GM18951 (cell line): Measurements from ENCODE around the gene ITGB3BP.
"Not testable (repeated sequence)": the region's sequence is repeated elsewhere in the genome, so short reads cannot be mapped to it uniquely, and the experiment has no call there.

ENCODE experiments used
- POLR2A ChIP-seq: IDR thresholded peaks from 4 replicates; pipeline ENCODE4 v1.6.1; 2011; ENCODE audit warnings: mild to moderate bottlenecking; ENCODE audit not compliant: insufficient read length, insufficient read depth; ENCODE audit errors: extremely low read depth
- in situ Hi-C: fragments of 300-500 bp; cut with MboI; formaldehyde crosslinking; loops from one replicate; pipeline ENCODE4 v1.12.0; 2022; ENCODE audit warnings: low sequenced_read_pairs, mixed read lengths, inconsistent platforms; ENCODE audit not compliant: unreplicated experiment

The ITGB3BP gene

GRCh38 chr1:63475761-63476160 lies 47.3 kb downstream of the ITGB3BP start:
- in situ Hi-C loops = no loop called here
- TF ChIP-seq POLR2A = no peak

- in situ Hi-C loops = not testable (repeated sequence)
Observed at GRCh38 chr1:63468683-63469082, 54.3 kb downstream of the ITGB3BP start.

GRCh38 chr1:63466759-63467158 lies 56.3 kb downstream of the ITGB3BP start:
- TF ChIP-seq POLR2A = no peak
- in situ Hi-C loops = no loop called here

GRCh38 chr1:63466181-63466580 lies 56.8 kb downstream of the ITGB3BP start:
- no peak for TF ChIP-seq POLR2A
- in situ Hi-C loops = no loop called here

GRCh38 chr1:63463248-63463647 lies 59.8 kb downstream of the ITGB3BP start:
- no peak for TF ChIP-seq POLR2A
- in situ Hi-C loops = no loop called here

GRCh38 chr1:63461661-63462230 lies 61.3 kb downstream of the ITGB3BP start:
- TF ChIP-seq POLR2A = no peak
- in situ Hi-C loops = no loop called here

- TF ChIP-seq POLR2A = no peak
- in situ Hi-C loops = no loop called here
Observed at GRCh38 chr1:63458750-63459149, 64.3 kb downstream of the ITGB3BP start.

GRCh38 chr1:63454269-63454668 lies 68.8 kb downstream of the ITGB3BP start:
- TF ChIP-seq POLR2A = no peak
- in situ Hi-C loops = no loop called here

- no peak for TF ChIP-seq POLR2A
- in situ Hi-C loops = no loop called here
Observed at GRCh38 chr1:63453232-63453631, 69.8 kb downstream of the ITGB3BP start.

GRCh38 chr1:63450416-63450815 lies 72.6 kb downstream of the ITGB3BP start:
- no peak for TF ChIP-seq POLR2A
- in situ Hi-C loops = no loop called here

GRCh38 chr1:63448731-63449246 lies 74.2 kb downstream of the ITGB3BP start:
- TF ChIP-seq POLR2A = no peak
- in situ Hi-C loops = no loop called here

- in situ Hi-C loops = no loop called here
- no peak for TF ChIP-seq POLR2A
Observed at GRCh38 chr1:63442141-63442475, 80.9 kb downstream of the ITGB3BP start.

GRCh38 chr1:63435161-63435560 lies 87.9 kb downstream of the ITGB3BP start:
- TF ChIP-seq POLR2A = no peak
- in situ Hi-C loops = no loop called here

GRCh38 chr1:63429281-63429680 lies 93.7 kb downstream of the ITGB3BP start:
- no peak for TF ChIP-seq POLR2A
- in situ Hi-C loops = no loop called here

GRCh38 chr1:63428815-63429214 lies 94.2 kb downstream of the ITGB3BP start:
- no peak for TF ChIP-seq POLR2A
- in situ Hi-C loops = no loop called here

GRCh38 chr1:63423649-63424048 lies 99.4 kb downstream of the ITGB3BP start:
- TF ChIP-seq POLR2A = no peak
- in situ Hi-C loops = no loop called here

GRCh38 chr1:63420746-63421145 lies 102.3 kb downstream of the ITGB3BP start:
- in situ Hi-C loops = not testable (repeated sequence)
